NCI-H524 (cell line): ENCODE results near the gene OR52N1.
A peak's percentile ranks its signal among the peaks of the same experiment; 100 is the strongest.

Source experiments
- DNase-seq, 2 experiments: peaks; one replicate each; lab custom pipeline; 2025; lab: John Stamatoyannopoulos, UW

Gene OR52N1

DNA sequence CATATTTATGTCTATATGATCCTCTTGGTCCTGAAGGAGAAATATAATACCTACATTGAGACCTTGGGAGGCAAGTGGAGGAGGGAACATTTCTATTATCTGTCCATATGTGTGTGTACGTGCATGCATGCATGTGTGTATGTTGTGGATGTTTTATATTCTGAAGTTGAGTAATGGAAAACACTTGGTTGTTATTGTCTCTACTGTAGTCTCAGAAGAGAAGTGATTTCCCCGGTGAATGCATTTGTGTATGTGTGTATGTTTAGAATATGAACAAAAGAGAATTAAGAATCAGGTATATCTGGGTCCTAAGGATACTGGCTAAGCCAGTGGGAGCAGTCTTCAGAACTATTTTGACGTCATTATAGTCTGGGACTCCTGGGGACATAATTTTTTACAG lies at the start of gene OR52N1:
Gene OR52N1 (minus strand): TSS at position 101 of the 400 bp plus-strand sequence. CDS start 2,449 bp downstream, outside the sequence.
- no peak for DNase-seq

- DNase-seq: no peak
Observed at GRCh38 chr11:5837695-5838094, 46.6 kb upstream of the OR52N1 start.

DNA sequence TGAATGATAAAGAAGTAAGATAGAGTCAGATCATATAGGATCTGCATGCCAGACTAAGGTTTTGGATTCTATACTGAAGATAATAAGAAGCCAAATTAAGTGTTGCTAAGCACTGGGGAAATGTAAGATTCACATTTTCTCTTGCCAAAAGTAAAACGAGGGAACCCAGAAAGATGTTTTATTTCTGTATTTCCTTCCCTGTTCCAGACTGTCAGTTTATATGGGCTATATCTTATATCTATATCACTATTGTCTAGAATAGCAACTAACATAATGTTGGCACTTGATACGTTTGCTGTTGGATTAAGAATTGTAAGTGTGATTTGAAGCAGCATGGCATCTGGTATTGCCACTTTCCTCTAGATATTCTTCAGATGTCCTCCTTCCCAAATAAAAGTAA lies 42.4 kb upstream of the OR52N1 start:
- no peak for DNase-seq

- DNase-seq: no peak
Observed at GRCh38 chr11:5831196-5831829, 40.2 kb upstream of the OR52N1 start.

- no peak for DNase-seq
Observed at GRCh38 chr11:5818245-5818886, 27.3 kb upstream of the OR52N1 start.

- DNase-seq: no peak
Observed at GRCh38 chr11:5815534-5815933, 24.5 kb upstream of the OR52N1 start.

DNA sequence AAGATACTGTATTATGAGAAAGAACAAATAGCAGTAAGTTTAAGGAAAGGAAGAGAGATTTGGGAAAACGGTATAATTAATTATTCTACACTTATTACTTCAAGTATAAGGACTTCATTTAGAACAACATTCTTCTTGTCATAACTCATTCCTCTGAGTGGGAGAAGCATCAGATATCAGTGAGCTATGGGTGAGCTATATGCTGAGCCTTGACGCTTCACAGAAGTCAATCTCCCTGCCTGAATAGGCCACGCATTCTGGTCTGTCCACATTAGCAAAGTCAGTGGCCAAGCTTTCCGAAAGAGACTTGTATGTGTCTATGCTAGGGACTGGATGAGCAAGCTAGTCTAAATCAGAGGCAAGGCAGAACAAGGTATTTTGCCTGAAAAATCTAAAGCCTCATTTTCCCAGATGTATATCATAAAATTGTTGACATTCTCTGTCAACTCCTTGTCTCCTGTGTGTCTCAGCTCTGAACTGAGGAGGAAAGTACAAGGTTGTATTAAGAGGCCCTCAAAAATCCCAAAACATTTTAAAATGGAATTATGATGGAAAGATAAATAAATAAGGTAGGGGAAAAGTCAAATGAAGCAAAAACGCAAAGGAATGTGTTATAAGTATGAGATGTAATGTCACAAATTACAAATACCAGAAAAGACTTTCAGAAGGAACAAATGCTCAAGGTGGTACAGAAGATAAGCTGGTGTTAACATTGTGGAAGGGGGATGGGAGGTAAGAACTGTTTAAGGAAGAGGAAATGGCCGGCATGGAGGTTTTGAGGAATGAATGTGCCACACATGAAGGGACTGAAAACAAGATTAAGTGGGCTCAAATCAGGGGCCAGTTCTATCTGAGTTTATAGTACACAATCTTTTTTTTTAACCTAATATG lies 19.1 kb upstream of the OR52N1 start:
- no peak for DNase-seq

DNA sequence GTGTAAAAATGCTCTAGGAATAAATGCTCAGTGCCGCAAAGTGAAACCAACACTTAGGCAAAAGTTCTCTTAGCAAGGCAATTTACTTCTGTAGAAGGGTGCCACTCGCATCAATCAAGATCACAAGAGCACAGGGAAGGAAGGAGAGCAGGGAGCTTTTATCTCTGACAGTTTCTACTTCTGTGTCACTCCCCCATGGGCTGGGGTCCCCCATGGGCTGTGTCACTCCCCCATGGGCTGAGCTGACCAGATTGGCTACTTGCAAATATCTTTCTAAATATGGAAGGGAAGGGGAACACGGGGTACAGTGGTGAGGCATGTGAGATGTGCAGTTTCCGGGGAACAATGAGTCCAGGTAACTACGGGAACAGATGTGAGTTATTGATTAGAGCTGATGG lies 18.1 kb upstream of the OR52N1 start:
- DNase-seq: no peak

DNA sequence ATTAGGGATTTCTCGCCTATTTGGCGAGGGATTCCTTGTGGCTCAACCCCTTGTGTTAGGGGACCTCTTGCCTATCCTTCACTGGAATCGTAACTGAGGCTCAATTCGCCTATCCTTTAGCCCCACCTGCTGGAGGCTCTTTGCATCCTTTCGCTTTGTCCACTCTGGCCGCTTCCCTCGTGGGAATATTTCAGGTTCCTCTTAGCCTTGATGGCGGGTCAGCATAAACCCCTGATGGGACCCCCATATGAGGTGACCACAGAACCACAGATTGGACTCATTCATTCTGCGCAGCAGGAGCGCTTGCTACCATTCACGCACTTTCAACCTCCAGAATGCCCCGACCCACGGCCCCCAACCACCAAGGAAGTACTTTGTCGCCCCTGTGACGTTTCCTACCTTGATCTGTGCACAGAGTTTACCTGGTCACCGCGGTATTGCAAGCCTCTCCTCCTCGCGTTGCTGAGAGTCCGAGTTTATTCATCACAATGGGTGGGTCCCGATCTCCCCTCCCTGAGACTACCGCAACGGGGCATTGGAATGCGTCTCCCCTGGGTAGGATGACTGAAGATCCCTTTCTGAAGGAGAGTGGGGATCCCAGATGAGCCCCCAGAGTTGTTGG lies 17.5 kb upstream of the OR52N1 start, which contains the start of gene OR52N2:
Gene OR52N2 (plus strand): TSS at position 425 of the 622 bp plus-strand sequence. CDS start 11,412 bp downstream, outside the sequence.
- DNase-seq: peak; percentile 18 to 58

DNA sequence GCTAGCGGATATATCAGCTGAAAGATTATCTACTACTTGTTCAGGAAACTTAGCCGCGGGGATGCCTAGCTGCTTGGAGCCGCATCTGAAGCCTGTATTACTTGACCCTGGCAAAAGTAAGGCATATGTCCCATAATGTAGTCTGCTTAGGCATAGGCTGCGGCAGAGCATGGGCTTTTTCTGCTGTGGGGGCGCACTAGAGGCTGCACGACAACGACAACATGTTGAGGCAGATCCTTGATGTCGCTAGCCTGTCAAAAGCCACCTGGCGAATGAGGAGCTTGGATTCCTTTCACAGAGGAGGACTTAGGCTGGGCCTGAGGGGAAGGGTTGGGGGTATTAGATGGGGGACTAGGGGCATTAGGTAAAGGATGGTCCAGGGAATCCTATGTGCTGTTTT lies 16.5 kb upstream of the OR52N1 start:
- peak in 1 of 2 experiments; percentile 42 for DNase-seq

DNA sequence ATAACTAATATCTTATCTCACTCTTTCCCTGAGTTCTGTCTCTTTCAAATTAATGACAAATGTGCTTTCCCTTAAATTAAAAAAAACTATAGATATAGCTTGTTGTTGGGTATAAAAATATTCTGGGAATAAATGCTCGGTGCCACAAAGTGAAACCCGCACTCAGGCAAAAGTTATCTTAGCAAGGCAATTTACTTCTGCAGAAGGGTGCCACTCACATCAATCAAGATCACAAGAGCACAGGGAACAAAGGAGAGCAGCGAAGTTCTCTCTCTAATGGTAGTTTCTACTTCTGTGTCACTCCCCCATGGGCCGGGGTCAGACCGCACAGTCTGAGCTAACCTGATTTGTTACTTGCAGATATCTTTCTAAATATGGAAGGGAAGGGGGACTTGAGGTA lies 12.9 kb upstream of the OR52N1 start:
- DNase-seq: no peak

DNA sequence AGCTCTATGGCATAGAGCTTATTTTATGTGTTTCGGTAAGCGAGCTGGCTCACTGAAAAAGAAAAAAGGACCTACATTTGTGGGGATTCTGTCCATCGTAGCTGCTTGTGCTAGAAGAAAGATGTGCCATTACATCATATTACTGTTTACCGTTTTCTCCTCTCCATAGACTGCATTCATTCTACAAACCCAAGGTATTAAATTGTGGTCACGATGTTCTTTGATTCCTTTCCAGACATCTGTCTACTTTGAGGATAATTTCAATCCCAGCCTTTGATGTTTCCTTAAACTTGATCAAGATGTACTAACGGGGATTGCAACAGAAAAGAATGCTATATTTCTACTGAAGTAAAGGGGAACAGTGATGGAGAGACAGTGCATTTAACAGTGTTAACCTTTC lies 5.5 kb upstream of the OR52N1 start:
- DNase-seq: no peak

DNA sequence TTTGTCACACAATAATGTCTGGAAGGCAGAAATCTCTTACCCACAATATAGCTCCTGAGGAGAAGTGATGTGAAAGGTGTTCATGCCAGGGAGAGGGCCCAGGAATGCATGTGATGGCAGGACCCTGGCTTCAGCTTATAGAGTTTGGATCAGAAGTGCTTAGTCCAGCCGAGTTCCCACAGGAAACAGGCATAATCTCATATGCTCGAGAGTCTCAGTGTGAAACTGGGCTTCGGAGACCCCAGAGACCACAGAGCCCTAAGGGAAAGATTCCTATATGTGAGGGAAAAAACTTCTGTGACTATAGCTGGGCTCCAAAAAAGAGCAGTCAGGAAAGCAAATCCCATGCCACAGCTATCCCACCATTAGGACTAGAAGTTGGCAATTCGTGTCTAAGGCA lies 7.8 kb downstream of the OR52N1 start, which contains the start of gene OR52N5:
Gene OR52N5 (minus strand): TSS at position 101 of the 400 bp plus-strand sequence. CDS start 4,721 bp downstream, outside the sequence.
- DNase-seq: no peak

GRCh38 chr11:5767056-5767455 lies 24.0 kb downstream of the OR52N1 start:
- no peak for DNase-seq

- no peak for DNase-seq
Observed at GRCh38 chr11:5753943-5754342, 37.1 kb downstream of the OR52N1 start, which contains the start of gene OR52N4. Gene OR52N4 (plus strand): TSS chr11:5754243. CDS start chr11:5754741, 498 bp downstream.

DNA sequence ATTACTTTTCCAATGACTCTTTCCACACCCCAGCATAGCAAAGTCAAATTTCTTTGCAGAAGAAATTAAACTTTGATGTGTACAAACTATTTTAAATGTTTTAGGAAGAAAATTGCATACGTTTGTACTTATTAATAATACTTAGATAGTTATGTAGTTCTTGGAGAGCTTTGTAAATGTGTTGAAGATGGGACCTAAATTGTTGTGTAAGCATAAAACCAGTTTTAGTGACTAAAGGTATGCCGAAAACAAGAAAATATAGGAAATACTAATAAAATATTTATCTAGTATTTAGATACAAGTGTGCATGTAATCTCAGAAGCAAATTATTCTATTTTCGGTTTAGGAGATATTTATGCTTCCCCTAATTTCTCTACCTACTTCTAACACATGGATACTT lies 41.2 kb downstream of the OR52N1 start:
- DNase-seq: no peak

GRCh38 chr11:5746614-5747013 lies 44.5 kb downstream of the OR52N1 start:
- DNase-seq: no peak

DNA sequence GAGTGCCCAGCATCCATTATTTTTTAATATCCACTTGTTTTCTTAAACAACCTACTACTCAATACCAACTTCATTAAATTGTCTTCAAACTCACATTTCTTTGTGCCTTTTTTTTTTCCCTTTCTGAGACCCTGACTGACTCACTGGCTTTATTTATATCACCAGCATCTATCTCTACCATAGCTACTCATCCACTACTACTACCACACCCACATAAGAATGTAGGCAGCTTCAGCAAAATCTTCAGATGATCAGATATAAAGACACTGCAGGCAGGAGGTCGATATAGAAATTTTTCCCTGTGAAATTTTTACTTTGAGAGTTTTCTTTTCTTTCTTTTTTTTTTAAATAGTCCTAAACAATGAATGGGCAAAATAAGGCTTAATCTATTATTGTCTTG lies 52.6 kb downstream of the OR52N1 start:
- no peak for DNase-seq

- DNase-seq: no peak
Observed at GRCh38 chr11:5737670-5738392, 53.2 kb downstream of the OR52N1 start.

DNA sequence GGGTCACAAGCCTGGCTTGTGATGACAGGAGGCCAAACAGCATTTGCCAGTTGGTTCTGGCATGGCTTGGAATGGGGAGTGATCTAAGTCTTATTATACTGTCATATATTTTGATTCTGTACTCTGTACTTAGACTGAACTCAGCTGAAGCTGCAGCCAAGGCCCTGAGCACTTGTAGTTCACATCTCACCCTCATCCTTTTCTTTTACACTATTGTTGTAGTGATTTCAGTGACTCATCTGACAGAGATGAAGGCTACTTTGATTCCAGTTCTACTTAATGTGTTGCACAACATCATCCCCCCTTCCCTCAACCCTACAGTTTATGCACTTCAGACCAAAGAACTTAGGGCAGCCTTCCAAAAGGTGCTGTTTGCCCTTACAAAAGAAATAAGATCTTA lies 54.0 kb downstream of the OR52N1 start:
- DNase-seq: no peak
